Tibial artery (tissue), 4 donors: ENCODE measurements around the gene AGAP1.

ENCODE experiments used
- DNase-seq, 2 donors: peaks; one replicate each; pipeline ENCODE4 v3.0.0-alpha.2; 2019
- H3K27ac ChIP-seq, 2 donors: fragments of 200-600 bp; sonication (generic) in 1 of 2; 1 replicate in 1 of 2; 2 replicates in 1 of 2; pipeline ENCODE4 v1.5.1; 2018 to 2019; ENCODE audit warnings: mild to moderate bottlenecking in 1 of 2
- H3K27me3 ChIP-seq, 2 donors: fragments of 200-600 bp; sonication (generic) in 1 of 2; one replicate each; pipeline versions ENCODE4 v1.5.1 to v1.6.0; 2016 to 2019
- H3K36me3 ChIP-seq, 3 donors: fragments of 200-600 bp; sonication (generic) in 2 of 3; one replicate each; pipeline ENCODE4 v1.5.1; 2016 to 2019; ENCODE audit warnings: mild to moderate bottlenecking in 2 of 3
- H3K4me1 ChIP-seq, 4 donors: fragments of 200-600 bp; sonication (generic) in 2 of 4; 1 replicate in 3 of 4; 2 replicates in 1 of 4; pipeline ENCODE4 v1.5.1; 2016 to 2019
- H3K4me3 ChIP-seq, 2 donors: fragments of 200-600 bp; sonication (generic) in 1 of 2; 1 replicate in 1 of 2; 2 replicates in 1 of 2; pipeline ENCODE4 v1.5.1; 2018 to 2019; ENCODE audit warnings: mild to moderate bottlenecking in 2 of 2
- H3K9me3 ChIP-seq, 3 donors: fragments of 200-600 bp; sonication (generic) in 1 of 3; one replicate each; pipeline ENCODE4 v1.5.1; 2016 to 2019
- CTCF ChIP-seq, 2 experiments: fragments of 200-600 bp in 1 of 2; fragments of 450-650 bp in 1 of 2; IDR thresholded peaks; one replicate each; pipeline ENCODE4 v1.5.1; 2017 to 2019; ENCODE audit warnings: antibody characterized with exemption in 2 of 2, mild to moderate bottlenecking in 1 of 2, moderate library complexity in 1 of 2
- intact Hi-C: fragments of 100-400 bp; cut with DNase I; formaldehyde crosslinking; loops from one replicate; pipeline ENCODE4 v1.15.0; 2023; ENCODE audit warnings: low total_unique reads

Gene AGAP1

DNA sequence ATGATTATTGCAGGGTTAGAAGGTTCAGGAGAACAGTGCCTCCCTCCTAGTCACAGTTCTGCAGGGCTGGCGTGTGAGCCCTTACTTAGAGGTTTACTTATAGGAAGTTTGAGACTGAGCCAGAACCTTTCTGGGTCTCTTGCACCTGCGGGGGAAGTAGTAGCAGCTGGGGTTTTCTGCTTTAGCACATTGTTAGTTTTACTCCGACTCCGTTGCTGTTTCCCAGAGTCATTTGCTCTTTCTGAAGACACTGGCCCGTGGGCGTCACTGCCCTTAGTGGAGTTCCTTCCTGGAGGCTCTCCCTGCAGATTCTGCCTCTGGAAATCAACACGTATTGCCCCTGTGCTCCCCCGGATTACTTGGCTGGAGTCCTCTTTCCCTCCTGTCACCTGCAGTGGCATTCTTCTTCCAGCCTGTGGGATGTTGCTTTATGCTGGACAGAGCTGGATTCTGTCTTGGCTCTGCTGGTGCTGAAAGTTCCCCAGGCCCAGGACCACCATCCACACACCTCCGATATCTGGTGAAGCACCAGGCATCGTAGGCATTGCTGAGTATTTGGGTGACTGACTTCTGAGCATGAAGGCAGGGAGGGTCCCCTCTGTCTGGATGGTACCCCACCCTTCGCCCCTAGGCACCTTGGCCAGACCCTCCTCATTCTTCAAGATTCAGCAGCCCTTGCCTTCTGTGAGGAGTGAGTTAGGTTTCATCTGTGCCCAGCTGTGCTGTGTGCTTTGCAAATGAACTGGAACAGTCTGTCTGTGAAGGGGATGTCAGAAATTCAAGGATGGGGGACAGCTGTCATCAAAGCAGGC lies 51.7 kb downstream of the AGAP1 start:
- no peak for TF ChIP-seq CTCF (IDR thresholded peaks at IDR 0.05)
- H3K4me1 ChIP-seq, result peaks cover 0 to 7% (median 0%) of the 10 kb centered on the region in 4 donors
- H3K36me3 ChIP-seq, result no peaks in the 10 kb centered on the region
- no peak overlapping the region for H3K4me3 ChIP-seq
- H3K27me3 ChIP-seq, result no peaks in the 10 kb centered on the region
- peak in 1 of 2 donors; percentile 31 for DNase-seq
- no peaks in the 10 kb centered on the region for H3K9me3 ChIP-seq
- intact Hi-C loops, result no loop called here
- no peak overlapping the region for H3K27ac ChIP-seq

DNA sequence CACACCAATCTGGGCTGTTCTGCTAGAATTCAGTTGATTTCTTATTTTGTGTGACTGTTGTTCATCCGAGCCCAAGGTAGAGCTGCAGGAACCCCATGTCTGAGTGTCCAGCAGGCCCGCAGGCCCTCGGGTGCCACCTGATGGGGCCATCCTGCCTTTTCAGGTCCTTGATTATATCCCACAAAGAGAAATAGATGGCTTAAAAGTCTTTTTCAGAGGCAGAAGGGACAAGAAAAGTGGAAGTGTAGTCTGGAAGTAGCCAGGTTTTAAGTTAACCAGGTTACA lies 52.2 kb downstream of the AGAP1 start:
- no peak for TF ChIP-seq CTCF (IDR thresholded peaks at IDR 0.05)
- H3K27me3 ChIP-seq, result no peaks in the 10 kb centered on the region
- DNase-seq, result peak in 1 of 2 donors; percentile 24
- intact Hi-C loops, result no loop called here
- no peak overlapping the region for H3K4me3 ChIP-seq
- peaks cover 0 to 7% (median 0%) of the 10 kb centered on the region in 4 donors for H3K4me1 ChIP-seq
- no peaks in the 10 kb centered on the region for H3K36me3 ChIP-seq
- no peak overlapping the region for H3K27ac ChIP-seq
- no peaks in the 10 kb centered on the region for H3K9me3 ChIP-seq

GRCh38 chr2:235546436-235546835 lies 52.6 kb downstream of the AGAP1 start:
- Histone ChIP-seq H3K9me3 (no peaks in the 10 kb centered on the region), H3K4me1 (peaks cover 0 to 7% (median 0%) of the 10 kb centered on the region in 4 donors), H3K4me3 (no peak overlapping the region), H3K36me3 (no peaks in the 10 kb centered on the region), H3K27ac (no peak overlapping the region), H3K27me3 (no peaks in the 10 kb centered on the region)
- intact Hi-C loops, result no loop called here
- TF ChIP-seq CTCF (IDR thresholded peaks at IDR 0.05), result no peak
- no peak for DNase-seq

DNA sequence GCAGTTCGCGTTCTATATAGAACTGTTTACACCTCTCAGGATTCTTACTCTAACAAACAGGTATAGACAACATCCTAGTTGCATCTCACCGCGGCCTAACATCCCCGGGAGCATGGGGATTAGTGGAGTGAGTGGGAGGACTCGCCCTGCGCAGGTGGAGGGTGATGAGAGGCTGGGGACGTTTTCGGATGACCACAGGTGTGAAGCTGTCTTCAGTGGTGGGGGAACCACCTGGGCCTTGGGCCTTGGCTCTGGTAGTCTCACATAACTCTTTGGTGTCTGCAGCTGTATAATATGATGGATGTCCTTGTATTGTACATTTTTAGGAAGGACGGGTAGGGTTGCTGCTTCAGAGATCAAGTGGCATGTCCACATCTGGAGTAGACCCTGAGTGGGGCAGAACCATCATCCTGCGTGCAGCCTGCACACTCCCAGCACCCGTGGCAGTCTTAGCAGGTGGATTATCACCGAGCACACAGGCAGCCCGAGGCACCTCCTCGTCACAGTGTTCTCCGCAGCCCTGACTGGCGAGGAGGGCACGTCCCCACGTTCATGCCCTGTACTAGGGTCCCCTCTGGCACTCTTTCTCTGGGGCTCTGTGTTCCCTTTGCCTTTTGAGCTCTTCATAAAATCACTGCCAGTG lies 56.0 kb downstream of the AGAP1 start:
- no peaks in the 10 kb centered on the region for H3K9me3 ChIP-seq
- no peak overlapping the region for H3K4me3 ChIP-seq
- intact Hi-C loops, result no loop called here
- H3K27ac ChIP-seq, result no peak overlapping the region
- no peak for DNase-seq
- no peaks in the 10 kb centered on the region for H3K27me3 ChIP-seq
- H3K4me1 ChIP-seq, result peaks cover 0 to 18% (median 3%) of the 10 kb centered on the region in 4 donors
- no peaks in the 10 kb centered on the region for H3K36me3 ChIP-seq
- TF ChIP-seq CTCF (IDR thresholded peaks at IDR 0.05), result no peak

DNA sequence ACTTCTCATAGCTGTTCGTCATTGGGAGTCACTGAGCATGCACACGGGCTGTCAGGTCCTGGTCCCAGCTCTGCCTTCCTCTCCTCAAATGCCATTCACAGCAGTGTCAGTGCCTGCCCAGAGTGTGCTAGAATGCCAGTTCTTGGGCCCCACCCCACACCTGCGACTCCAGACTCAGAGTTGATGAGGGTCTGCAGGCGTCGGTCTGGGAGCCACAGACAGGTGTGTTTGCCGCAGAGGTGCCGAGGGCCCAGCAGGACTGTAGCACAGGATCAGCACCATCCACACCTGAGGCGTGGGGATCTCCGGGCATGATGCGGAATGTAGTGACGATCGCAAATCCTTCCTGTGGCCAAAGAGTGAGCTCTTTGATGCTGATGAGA lies 56.5 kb downstream of the AGAP1 start:
- H3K27ac ChIP-seq, result no peak overlapping the region

More for the DNA sequence above, 56.5 kb downstream of the AGAP1 start:
- H3K36me3 ChIP-seq, result no peaks in the 10 kb centered on the region
- no peaks in the 10 kb centered on the region for H3K27me3 ChIP-seq
- H3K4me1 ChIP-seq, result peaks cover 0 to 18% (median 3%) of the 10 kb centered on the region in 4 donors
- H3K4me3 ChIP-seq, result no peak overlapping the region
- H3K9me3 ChIP-seq, result no peaks in the 10 kb centered on the region
- DNase-seq, result no peak
- TF ChIP-seq CTCF (IDR thresholded peaks at IDR 0.05), result no peak
- intact Hi-C loops, result no loop called here
